Activated T-helper 17 cell treated with anti-CD3 and anti-CD28 coated beads, Interleukin-2, amount 50 U/mL, for 72 hours (primary cell): ENCODE measurements around the gene FUT1. TPM values are rescaled to one million over a fixed set of nuclear protein-coding genes. Genes with fewer than 3 reads are reported as not detected.

Experiments
- ATAC-seq: fragments of 150-1000 bp; cut with Tn5 transposase; replicated peaks from 2 replicates; pipeline ENCODE4 v1.10.0; 2021; ENCODE audit warnings: mild to moderate bottlenecking, moderate library complexity
- H3K27ac Mint-ChIP-seq: one replicate; pipeline ENCODE4 v1.8.0; 2022; ENCODE audit warnings: mixed read lengths
- H3K27me3 Mint-ChIP-seq: one replicate; pipeline ENCODE4 v1.8.0; 2022; ENCODE audit warnings: mixed read lengths
- H3K36me3 Mint-ChIP-seq: one replicate; pipeline ENCODE4 v1.8.0; 2022; ENCODE audit warnings: low read depth, mild to moderate bottlenecking, mixed read lengths
- H3K4me1 Mint-ChIP-seq: one replicate; pipeline ENCODE4 v1.8.0; 2022; ENCODE audit warnings: mixed read lengths
- H3K4me3 Mint-ChIP-seq: one replicate; pipeline ENCODE4 v1.8.0; 2022; ENCODE audit warnings: mild to moderate bottlenecking, mixed read lengths
- H3K9me3 Mint-ChIP-seq: one replicate; pipeline ENCODE4 v1.8.0; 2022; ENCODE audit warnings: mixed read lengths
- total RNA-seq, 2 donors: library from RNA; stranded (reverse); gene quantifications; one replicate each; pipeline ENCODE4 v1.2.3, GENCODE V29; 2022

Gene FUT1
- total RNA-seq, 2 donors from 2014 or later, result 0.30 to 0.40 TPM

DNA sequence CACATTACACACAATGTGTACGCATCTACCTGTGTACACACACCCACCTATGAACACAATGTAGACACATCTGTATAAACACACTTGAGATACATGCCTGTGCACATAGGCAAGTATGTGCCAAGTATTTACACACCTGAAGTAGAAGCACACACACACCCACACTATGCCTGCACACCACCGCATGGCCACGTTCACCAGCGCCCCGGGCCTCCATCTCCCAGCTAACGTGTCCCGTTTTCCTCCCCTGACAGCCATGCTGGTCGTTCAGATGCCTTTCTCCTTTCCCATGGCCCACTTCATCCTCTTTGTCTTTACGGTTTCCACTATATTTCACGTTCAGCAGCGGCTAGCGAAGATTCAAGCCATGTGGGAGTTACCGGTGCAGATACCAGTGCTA is 49.7 kb downstream of the FUT1 start:
- Mint-ChIP-seq H3K4me3 (no peak overlapping the region), H3K27ac (no peak overlapping the region), H3K36me3 (peaks cover 13% of the 10 kb centered on the region), H3K4me1 (no peaks in the 10 kb centered on the region), H3K9me3 (no peaks in the 10 kb centered on the region), H3K27me3 (no peaks in the 10 kb centered on the region)
- ATAC-seq, result no peak

DNA sequence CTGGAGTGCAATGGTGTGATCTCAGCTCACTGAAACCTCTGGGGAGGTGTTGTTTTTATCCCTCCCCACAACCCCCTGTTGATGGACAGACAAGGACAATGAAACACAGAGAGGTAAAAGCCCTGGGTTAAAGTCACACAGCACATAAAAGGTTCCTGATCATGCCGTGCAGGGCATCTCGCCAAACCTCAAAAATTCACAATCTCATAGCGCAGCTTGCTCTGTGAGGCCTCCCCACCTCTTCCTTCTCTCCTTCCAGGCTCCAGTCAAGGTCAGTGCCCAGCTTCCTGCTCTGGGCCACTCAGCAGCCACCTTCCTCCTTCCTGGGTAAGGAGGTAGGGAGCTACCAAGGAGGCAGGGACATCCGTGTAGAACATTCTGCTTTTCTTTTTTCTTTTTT is 54.4 kb downstream of the FUT1 start:
- no peak for ATAC-seq
- H3K27ac Mint-ChIP-seq, result no peak overlapping the region
- H3K36me3 Mint-ChIP-seq, result peaks cover 7% of the 10 kb centered on the region
- H3K27me3 Mint-ChIP-seq, result peaks cover 6% of the 10 kb centered on the region
- no peaks in the 10 kb centered on the region for H3K4me1 Mint-ChIP-seq
- H3K9me3 Mint-ChIP-seq, result no peaks in the 10 kb centered on the region
- H3K4me3 Mint-ChIP-seq, result no peak overlapping the region

Other genes starting within 250 kb of the FUT1 start
- 1 to 10 TPM; 3.8 to 5.9 TPM for gene LMTK3, start 240.8 kb downstream of the FUT1 start, total RNA-seq
- not detected for gene SULT2B1, start 200.5 kb downstream of the FUT1 start, total RNA-seq
- not detected for gene SPACA4, start 145.9 kb downstream of the FUT1 start, total RNA-seq
- 1 to 10 TPM; 4.6 to 8.6 TPM for gene FAM83E, start 137.6 kb downstream of the FUT1 start, total RNA-seq
- 1,000 to 10,000 TPM; 1,785 to 2,369 TPM for gene RPL18, start 133.5 kb downstream of the FUT1 start, total RNA-seq
- 10 to 100 TPM; 31.3 to 49.3 TPM for gene SPHK2, start 133.1 kb downstream of the FUT1 start, total RNA-seq
- 1 to 10 TPM; 5.3 to 9.3 TPM for gene DBP, start 115.3 kb downstream of the FUT1 start, total RNA-seq
- 10 to 100 TPM in 1 of 2 donors, 1 to 10 TPM in 1; 6.1 to 16.4 TPM for gene CA11, start 106.5 kb downstream of the FUT1 start, total RNA-seq
- 1 to 10 TPM in 1 of 2 donors, under 1 TPM in 1; 0.65 to 2.9 TPM for gene NTN5, start 79.6 kb downstream of the FUT1 start, total RNA-seq
- not detected for gene FUT2, start 56.7 kb downstream of the FUT1 start, total RNA-seq
- 1 to 10 TPM; 1.1 to 1.7 TPM for gene MAMSTR, start 32.9 kb downstream of the FUT1 start, total RNA-seq
- under 1 TPM; 0.19 to 0.67 TPM for gene RASIP1, start 12.0 kb downstream of the FUT1 start, total RNA-seq
- gene IZUMO1, start 5.7 kb downstream of the FUT1 start, total RNA-seq, result not detected
- not detected for gene FGF21, start 2.9 kb upstream of the FUT1 start, total RNA-seq
- 10 to 100 TPM; 39.7 to 54.3 TPM for gene BCAT2, start 58.4 kb upstream of the FUT1 start, total RNA-seq
- 1 to 10 TPM in 1 of 2 donors, not detected in 1; 1.6 TPM for gene HSD17B14, start 83.8 kb upstream of the FUT1 start, total RNA-seq
- 10 to 100 TPM in 1 of 2 donors, 1 to 10 TPM in 1; 6.5 to 17.6 TPM for gene PLEKHA4, start 116.0 kb upstream of the FUT1 start, total RNA-seq
- gene PPP1R15A, start 119.8 kb upstream of the FUT1 start, total RNA-seq, result 100 to 1,000 TPM in 1 of 2 donors, 10 to 100 TPM in 1; 75.1 to 129 TPM
- not detected for gene TULP2, start 146.1 kb upstream of the FUT1 start, total RNA-seq
- gene NUCB1, start 147.7 kb upstream of the FUT1 start, total RNA-seq, result 100 to 1,000 TPM; 158 to 184 TPM
- gene DHDH, start 181.1 kb upstream of the FUT1 start, total RNA-seq, result 1 to 10 TPM; 1.2 to 3.8 TPM
- 100 to 1,000 TPM; 286 to 464 TPM for gene BAX, start 202.2 kb upstream of the FUT1 start, total RNA-seq
- 1,000 to 10,000 TPM; 1,320 to 1,710 TPM for gene FTL, start 212.7 kb upstream of the FUT1 start, total RNA-seq
- 10 to 100 TPM; 50.8 to 99.9 TPM for gene GYS1, start 240.7 kb upstream of the FUT1 start, total RNA-seq
- gene RUVBL2, start 241.2 kb upstream of the FUT1 start, total RNA-seq, result 100 to 1,000 TPM; 100 to 166 TPM